ENCODE measurements around the gene PTPRM. TPM values are rescaled to one million over a fixed set of nuclear protein-coding genes. Genes with fewer than 3 reads are reported as not detected.
A peak's percentile ranks its signal among the peaks of the same experiment; 100 is the strongest.

Gene PTPRM
- total RNA-seq, 1 experiment from 2014 or later = 1.4 TPM

GRCh38 chr18:7666195-7666776, 99.2 kb downstream of the PTPRM start:
- peak; percentile 11 for DNase-seq (ENCODE audit: low spot score)

GRCh38 chr18:7668392-7668791, 101.3 kb downstream of the PTPRM start:
- no peak for DNase-seq (ENCODE audit: low spot score)

- no peak for DNase-seq (ENCODE audit: low spot score)
These were observed 102.2 kb downstream of the PTPRM start for GRCh38 chr18:7669361-7669760.

- no peak for DNase-seq (ENCODE audit: low spot score)
These were observed 104.0 kb downstream of the PTPRM start for GRCh38 chr18:7671105-7671504.

- DNase-seq (ENCODE audit: low spot score) = no peak
These were observed 109.2 kb downstream of the PTPRM start for GRCh38 chr18:7676253-7676873.

- DNase-seq (ENCODE audit: low spot score) = no peak
These were observed 109.9 kb downstream of the PTPRM start for GRCh38 chr18:7677001-7677400.

- no peak for DNase-seq (ENCODE audit: low spot score)
These were observed 110.3 kb downstream of the PTPRM start for GRCh38 chr18:7677424-7677823.

GRCh38 chr18:7678389-7678788, 111.3 kb downstream of the PTPRM start:
- DNase-seq (ENCODE audit: low spot score) = no peak

- DNase-seq (ENCODE audit: low spot score) = no peak
These were observed 111.7 kb downstream of the PTPRM start for GRCh38 chr18:7678801-7679200.

- DNase-seq (ENCODE audit: low spot score) = no peak
These were observed 114.2 kb downstream of the PTPRM start for GRCh38 chr18:7681298-7681697.

GRCh38 chr18:7682321-7682720, 115.2 kb downstream of the PTPRM start:
- DNase-seq (ENCODE audit: low spot score) = no peak

- DNase-seq (ENCODE audit: low spot score) = no peak
These were observed 116.6 kb downstream of the PTPRM start for GRCh38 chr18:7683753-7684152.

- no peak for DNase-seq (ENCODE audit: low spot score)
These were observed 117.2 kb downstream of the PTPRM start for GRCh38 chr18:7684357-7684756.

GRCh38 chr18:7684966-7685365, 117.8 kb downstream of the PTPRM start:
- DNase-seq (ENCODE audit: low spot score) = no peak

- no peak for DNase-seq (ENCODE audit: low spot score)
These were observed 119.2 kb downstream of the PTPRM start for GRCh38 chr18:7686278-7686677.

GRCh38 chr18:7688580-7688979, 121.5 kb downstream of the PTPRM start:
- DNase-seq (ENCODE audit: low spot score) = no peak

GRCh38 chr18:7691206-7691605, 124.1 kb downstream of the PTPRM start:
- DNase-seq (ENCODE audit: low spot score) = no peak

GRCh38 chr18:7696780-7697179, 129.7 kb downstream of the PTPRM start:
- no peak for DNase-seq (ENCODE audit: low spot score)

GRCh38 chr18:7697306-7697705, 130.2 kb downstream of the PTPRM start:
- DNase-seq (ENCODE audit: low spot score) = no peak

GRCh38 chr18:7711495-7711894, 144.4 kb downstream of the PTPRM start:
- DNase-seq (ENCODE audit: low spot score) = no peak

GRCh38 chr18:7720395-7720794, 153.3 kb downstream of the PTPRM start:
- DNase-seq (ENCODE audit: low spot score) = no peak

- DNase-seq (ENCODE audit: low spot score) = no peak
These were observed 154.4 kb downstream of the PTPRM start for GRCh38 chr18:7721532-7721931.

- no peak for DNase-seq (ENCODE audit: low spot score)
These were observed 155.8 kb downstream of the PTPRM start for GRCh38 chr18:7722955-7723354.

- no peak for DNase-seq (ENCODE audit: low spot score)
These were observed 156.4 kb downstream of the PTPRM start for GRCh38 chr18:7723558-7723957.

All from HT-29 (cell line).